Peyer's patch (tissue), 4 donors: ENCODE data around the gene SLC29A4. TPM values are rescaled to one million over a fixed set of nuclear protein-coding genes. Genes with fewer than 3 reads are reported as not detected.
"Not testable (repeated sequence)": the region's sequence is repeated elsewhere in the genome, so short reads cannot be mapped to it uniquely, and the experiment has no call there.

ENCODE experiments used
- DNase-seq, 3 donors: peaks; one replicate each; pipeline ENCODE4 v3.0.0-alpha.2; 2017 to 2019
- H3K27ac ChIP-seq, 4 donors: fragments of 200-600 bp; sonication (generic); one replicate each; pipeline ENCODE4 v1.5.1; 2016 to 2019
- H3K27me3 ChIP-seq, 2 donors: fragments of 200-600 bp; sonication (generic); one replicate each; pipeline ENCODE4 v1.5.1; 2019
- H3K36me3 ChIP-seq, 3 donors: fragments of 200-600 bp; sonication (generic); one replicate each; pipeline ENCODE4 v1.5.1; 2016 to 2019
- H3K4me1 ChIP-seq, 4 donors: fragments of 200-600 bp; sonication (generic); one replicate each; pipeline ENCODE4 v1.5.1; 2016 to 2019
- H3K4me3 ChIP-seq, 4 donors: fragments of 200-600 bp; sonication (generic); 1 replicate in 3 of 4; 2 replicates in 1 of 4; pipeline ENCODE4 v1.5.1; 2016 to 2019; ENCODE audit warnings: mild to moderate bottlenecking in 1 of 4
- H3K9me3 ChIP-seq, 4 donors: fragments of 200-600 bp; sonication (generic); one replicate each; pipeline ENCODE4 v1.5.1; 2016 to 2019; ENCODE audit warnings: mild to moderate bottlenecking in 1 of 4
- POLR2A ChIP-seq, 2 donors: fragments of 450-650 bp; IDR thresholded peaks; one replicate each; pipeline ENCODE4 v1.5.1; 2017; ENCODE audit warnings: antibody characterized with exemption in 2 of 2, mild to moderate bottlenecking in 2 of 2, moderate library complexity in 2 of 2
- total RNA-seq, 4 donors: library from RNA; depleted of rRNA; stranded (reverse); fragments of >200 nt; gene quantifications; one replicate each; pipeline ENCODE4 v1.1.0, GENCODE V29; 2016
- TF ChIP-seq, protein P1 (sequence below), 6 experiments: fragments of 450-650 bp in 4 of 6; fragments of 200-600 bp in 2 of 6; sonication (generic) in 1 of 6; IDR thresholded peaks; one replicate each; pipeline ENCODE4 v1.5.1; 2017 to 2019; ENCODE audit warnings: antibody characterized with exemption in 6 of 6, mild to moderate bottlenecking in 3 of 6, moderate library complexity in 1 of 6

The SLC29A4 gene
- total RNA-seq, 4 donors from 2014 or later, result 3.2 to 12.4 (median 4.6) TPM

DNA sequence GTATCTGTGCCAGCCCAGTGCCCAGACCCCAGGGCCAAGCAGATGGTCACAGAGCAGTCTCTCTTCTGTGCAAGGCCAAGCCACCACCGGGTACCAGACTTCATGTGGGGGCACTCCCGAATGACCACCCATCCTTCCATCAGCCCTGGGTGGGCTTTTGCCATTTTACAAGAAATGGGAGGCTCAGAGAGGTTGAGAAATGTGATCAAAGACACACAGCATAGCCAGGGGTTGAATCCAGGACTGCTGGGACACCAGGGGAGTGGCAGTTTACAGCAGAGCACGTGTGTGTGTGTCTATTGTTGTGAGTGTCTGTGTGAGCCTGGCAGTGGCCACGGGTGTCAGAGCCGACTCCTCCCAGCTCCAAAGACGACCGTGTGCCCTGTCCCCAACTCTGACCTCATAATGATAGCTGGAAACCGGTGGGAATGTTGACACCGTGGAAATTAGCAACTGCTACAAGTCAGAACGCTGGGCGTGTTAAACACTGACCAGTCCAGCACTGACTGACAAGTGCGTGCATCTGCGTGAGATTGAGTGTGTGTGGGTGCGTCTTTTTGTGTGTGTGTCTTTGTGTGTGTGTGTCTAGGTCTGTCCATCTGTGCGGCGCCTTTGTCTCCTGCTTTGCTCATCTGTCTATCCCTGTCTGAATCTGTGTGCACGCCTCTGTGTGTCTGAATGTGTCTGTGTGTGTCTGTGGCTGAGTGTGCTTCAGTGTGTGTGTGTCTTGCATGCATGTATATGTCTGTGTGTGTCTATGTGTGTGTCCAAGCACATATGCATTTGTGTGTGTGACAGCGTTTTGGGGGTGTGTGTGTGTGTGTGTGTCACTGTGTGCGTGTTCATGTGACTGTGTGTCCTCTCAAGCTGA, 17.2 kb upstream of the SLC29A4 start:
- H3K4me1 ChIP-seq, result no peaks in the 10 kb centered on the region
- no peaks in the 10 kb centered on the region for H3K36me3 ChIP-seq
- DNase-seq, result no peak
- H3K9me3 ChIP-seq, result no peaks in the 10 kb centered on the region
- TF ChIP-seq, protein P1, sequence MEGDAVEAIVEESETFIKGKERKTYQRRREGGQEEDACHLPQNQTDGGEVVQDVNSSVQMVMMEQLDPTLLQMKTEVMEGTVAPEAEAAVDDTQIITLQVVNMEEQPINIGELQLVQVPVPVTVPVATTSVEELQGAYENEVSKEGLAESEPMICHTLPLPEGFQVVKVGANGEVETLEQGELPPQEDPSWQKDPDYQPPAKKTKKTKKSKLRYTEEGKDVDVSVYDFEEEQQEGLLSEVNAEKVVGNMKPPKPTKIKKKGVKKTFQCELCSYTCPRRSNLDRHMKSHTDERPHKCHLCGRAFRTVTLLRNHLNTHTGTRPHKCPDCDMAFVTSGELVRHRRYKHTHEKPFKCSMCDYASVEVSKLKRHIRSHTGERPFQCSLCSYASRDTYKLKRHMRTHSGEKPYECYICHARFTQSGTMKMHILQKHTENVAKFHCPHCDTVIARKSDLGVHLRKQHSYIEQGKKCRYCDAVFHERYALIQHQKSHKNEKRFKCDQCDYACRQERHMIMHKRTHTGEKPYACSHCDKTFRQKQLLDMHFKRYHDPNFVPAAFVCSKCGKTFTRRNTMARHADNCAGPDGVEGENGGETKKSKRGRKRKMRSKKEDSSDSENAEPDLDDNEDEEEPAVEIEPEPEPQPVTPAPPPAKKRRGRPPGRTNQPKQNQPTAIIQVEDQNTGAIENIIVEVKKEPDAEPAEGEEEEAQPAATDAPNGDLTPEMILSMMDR (IDR thresholded peaks at IDR 0.05), result no peak
- no peak for TF ChIP-seq POLR2A (IDR thresholded peaks at IDR 0.05)
- no peak overlapping the region for H3K27ac ChIP-seq
- H3K27me3 ChIP-seq, result no peaks in the 10 kb centered on the region
- H3K4me3 ChIP-seq, result no peak overlapping the region

DNA sequence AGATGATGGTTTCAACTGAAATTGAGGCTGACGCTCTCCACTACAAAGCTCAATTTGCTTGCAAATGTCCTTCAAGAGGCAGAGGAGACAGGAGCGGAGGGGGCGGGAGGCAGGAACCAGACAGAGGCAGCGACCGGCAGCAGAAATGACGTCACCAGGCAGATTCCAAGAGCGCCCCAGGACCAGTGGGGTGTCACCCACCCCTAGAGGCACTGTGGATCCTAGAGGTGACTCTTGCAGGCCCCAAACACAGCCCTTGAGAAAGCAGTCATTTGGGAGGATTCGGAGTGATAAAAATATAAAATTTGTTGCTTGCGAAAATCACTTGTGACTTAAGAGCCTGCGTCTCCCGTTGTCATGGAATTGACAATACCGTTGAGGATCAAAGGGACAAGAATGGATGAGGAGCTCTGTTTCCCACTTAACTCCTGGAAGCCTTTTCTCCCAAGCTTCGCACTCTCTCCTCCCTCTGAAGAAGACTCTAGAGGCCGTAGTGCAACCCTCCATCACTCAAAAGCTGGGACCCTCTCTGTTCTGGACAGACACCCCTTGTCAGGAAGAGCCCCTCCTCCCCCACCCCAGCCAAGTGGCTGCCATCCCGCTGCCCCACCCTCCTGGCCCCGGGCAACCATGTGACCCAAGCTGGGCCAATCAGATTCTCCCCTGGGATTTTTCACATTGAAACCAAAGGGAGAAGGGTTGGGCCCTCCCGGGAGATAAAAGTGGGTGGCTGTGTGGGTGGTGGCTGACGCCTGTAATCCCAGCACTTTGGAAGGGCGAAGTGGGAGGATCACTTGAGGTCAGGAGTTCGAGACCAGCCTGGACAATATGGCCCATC, 16.3 kb upstream of the SLC29A4 start:
- no peak for TF ChIP-seq POLR2A (IDR thresholded peaks at IDR 0.05)
- TF ChIP-seq, protein P1 (IDR thresholded peaks at IDR 0.05), result no peak
- Histone ChIP-seq H3K36me3 (no peaks in the 10 kb centered on the region), H3K27ac (no peak overlapping the region), H3K9me3 (no peaks in the 10 kb centered on the region), H3K4me3 (no peak overlapping the region), H3K27me3 (no peaks in the 10 kb centered on the region), H3K4me1 (no peaks in the 10 kb centered on the region)
- no peak for DNase-seq

DNA sequence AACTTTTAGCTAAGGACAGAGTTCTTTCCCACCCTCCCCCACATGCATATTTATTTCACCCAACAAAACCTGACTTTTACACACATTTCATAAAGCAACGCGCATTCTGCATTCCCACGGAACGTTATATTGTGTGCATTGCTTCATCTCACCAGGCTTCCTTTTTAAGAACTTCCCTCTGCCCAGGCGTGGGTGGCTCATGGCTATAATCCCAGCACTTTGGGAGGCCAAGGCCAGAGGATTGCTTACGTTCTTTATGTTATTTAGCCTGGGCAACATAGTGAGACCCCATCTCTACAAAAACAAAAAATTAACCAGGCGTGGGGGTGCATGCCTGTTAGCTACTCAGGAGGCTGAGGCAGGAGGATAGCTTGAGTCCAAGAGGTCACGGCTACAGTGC, 14.9 kb upstream of the SLC29A4 start:
- H3K9me3 ChIP-seq, H3K27ac ChIP-seq, H3K27me3 ChIP-seq, H3K4me3 ChIP-seq, H3K36me3 ChIP-seq, H3K4me1 ChIP-seq, DNase-seq: not testable (repeated sequence)

DNA sequence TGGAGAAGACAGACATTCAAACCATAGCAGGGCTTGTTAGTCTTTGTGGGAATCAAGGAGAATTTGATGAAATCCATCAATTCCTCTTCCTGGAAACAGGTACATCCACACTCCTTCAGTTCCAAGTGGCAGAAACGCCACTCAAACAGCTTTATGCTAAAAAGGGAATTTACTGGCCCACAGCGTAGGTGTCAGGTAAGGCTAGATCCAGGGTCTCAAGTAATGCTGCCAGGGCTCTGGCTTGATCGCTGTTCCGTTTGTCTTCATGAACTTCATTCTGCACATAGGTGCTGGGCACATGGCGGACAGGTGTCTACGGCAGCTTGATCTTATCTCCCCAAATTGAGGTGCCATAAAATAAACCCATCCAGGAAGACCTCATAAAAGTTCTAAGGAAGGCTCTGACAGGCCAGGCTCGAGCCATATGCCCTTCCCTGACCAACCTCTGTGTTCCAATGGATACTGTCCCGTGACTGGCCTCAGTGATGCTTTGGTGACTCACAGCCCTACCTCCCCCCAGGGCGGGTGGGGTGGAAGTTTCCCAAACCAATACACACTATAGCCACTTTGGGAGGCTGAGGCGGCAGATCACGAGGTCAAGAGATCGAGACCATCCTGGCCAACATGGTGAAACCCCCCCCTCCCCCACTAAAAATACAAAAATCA, 12.6 kb upstream of the SLC29A4 start:
- not testable (repeated sequence) for H3K4me3 ChIP-seq, H3K36me3 ChIP-seq, H3K27ac ChIP-seq, H3K9me3 ChIP-seq, H3K4me1 ChIP-seq, DNase-seq, H3K27me3 ChIP-seq

DNA sequence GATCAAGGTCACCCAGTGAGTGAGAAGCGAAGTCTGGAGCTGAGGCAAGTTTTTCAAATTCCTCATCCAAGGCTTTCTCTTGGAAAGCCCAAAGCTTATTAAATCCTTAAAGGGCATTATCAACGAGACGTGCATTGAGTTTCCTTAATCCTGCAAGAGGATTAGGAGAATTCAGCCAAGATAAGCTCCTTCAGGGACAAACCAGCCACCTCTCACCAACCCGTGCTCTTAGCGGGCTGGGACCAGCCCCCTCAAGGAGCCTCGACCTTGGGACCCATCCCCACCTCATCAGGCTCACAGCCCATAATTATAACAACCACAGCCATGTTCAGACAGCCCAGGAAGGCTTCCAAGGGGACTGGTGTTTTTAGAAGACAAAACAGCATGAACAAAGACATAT, 12.0 kb upstream of the SLC29A4 start:
- Histone ChIP-seq H3K36me3 (no peaks in the 10 kb centered on the region), H3K4me1 (peaks cover 0 to 6% (median 0%) of the 10 kb centered on the region in 4 donors), H3K27ac (no peak overlapping the region), H3K27me3 (no peaks in the 10 kb centered on the region), H3K9me3 (no peaks in the 10 kb centered on the region), H3K4me3 (no peak overlapping the region)
- TF ChIP-seq, protein P1 (IDR thresholded peaks at IDR 0.05), result no peak
- no peak for TF ChIP-seq POLR2A (IDR thresholded peaks at IDR 0.05)
- DNase-seq, result no peak

DNA sequence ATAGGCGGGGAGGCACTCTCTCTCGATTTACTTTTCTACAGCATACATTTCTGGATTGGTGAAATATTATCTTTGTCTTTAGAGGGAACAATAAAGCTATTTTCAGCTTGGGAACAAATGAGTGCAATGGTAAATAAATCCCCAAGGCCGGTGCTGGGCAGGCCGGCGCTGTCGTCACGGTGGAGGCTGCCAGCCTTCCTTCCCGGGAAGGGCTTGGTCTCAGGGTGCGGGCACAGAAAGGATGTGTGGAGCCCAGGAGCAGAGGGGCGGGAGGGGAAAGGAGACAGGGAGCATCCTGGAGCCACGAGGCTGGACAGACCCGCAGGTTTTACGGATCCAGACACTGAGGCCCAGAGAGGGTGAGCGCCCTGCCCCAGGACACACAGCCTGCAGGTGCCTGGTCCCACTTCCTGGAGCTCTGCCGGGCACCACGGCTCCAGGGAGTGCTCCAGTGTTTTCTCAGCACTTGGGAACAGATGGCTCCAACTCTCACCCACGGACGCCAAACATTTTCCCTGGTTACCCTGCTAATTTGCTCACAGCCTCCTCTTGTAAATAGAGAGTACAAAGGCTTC, 8.8 kb upstream of the SLC29A4 start:
- H3K36me3 ChIP-seq, H3K9me3 ChIP-seq, H3K4me1 ChIP-seq, H3K27me3 ChIP-seq, H3K27ac ChIP-seq, H3K4me3 ChIP-seq, DNase-seq: not testable (repeated sequence)
